ENCODE data around the gene ITM2A. TPM values are rescaled to one million over a fixed set of nuclear protein-coding genes. Genes with fewer than 3 reads are reported as not detected.

The ITM2A gene
- total RNA-seq, 1 experiment from 2014 or later = not detected

- ChIA-PET CTCF (no interaction called here), POLR2A (ENCODE audit: unreplicated experiment) (no interaction called here)
- H4K20me1 ChIP-seq (ENCODE audit: insufficient read depth) = no peaks in the 10 kb centered on the region
- DNase-seq = no peak
- no peak overlapping the region for H3K27ac ChIP-seq
- H3K9me2 ChIP-seq (ENCODE audit: insufficient read depth) = no peaks in the 10 kb centered on the region
- no peaks in the 10 kb centered on the region for H3F3A ChIP-seq (ENCODE audit: insufficient read depth, low read depth)
- no peaks in the 10 kb centered on the region for H3K79me2 ChIP-seq (ENCODE audit: low read depth)
- H3K9me3 ChIP-seq (ENCODE audit: insufficient read depth, low read depth) = no peaks in the 10 kb centered on the region
- H3K4me1 ChIP-seq (replicated peaks; ENCODE audit: insufficient read depth) = no peaks in the 10 kb centered on the region
- H3K36me3 ChIP-seq (ENCODE audit: low read depth) = no peaks in the 10 kb centered on the region
- no TSS peak for BruUV-seq (replicated peaks)
- TF ChIP-seq CTCF (conservative IDR thresholded peaks at IDR 0.05) = no peak
- no peak for TF ChIP-seq EZH2 (IDR thresholded peaks at IDR 0.05; ENCODE audit: low read depth)
- no peak overlapping the region for H3K4me3 ChIP-seq
- H3K4me2 ChIP-seq = no peak overlapping the region
- intact Hi-C loops (cut with micrococcal nuclease; ENCODE audit: unreplicated experiment) = no loop called here
- H3K27me3 ChIP-seq (ENCODE audit: insufficient read depth, low read depth) = peaks cover 6% of the 10 kb centered on the region; the same call in 1 of the 2 replicates
- H2AFZ ChIP-seq = no peak overlapping the region
Observed at GRCh38 chrX:79368441-79368840, 1.3 kb upstream of the ITM2A start.

GRCh38 chrX:79367907-79368306 lies 773 bp upstream of the ITM2A start:
- peaks cover 6% of the 10 kb centered on the region; the same call in 1 of the 2 replicates for H3K27me3 ChIP-seq (ENCODE audit: insufficient read depth, low read depth)
- no peaks in the 10 kb centered on the region for H3K36me3 ChIP-seq (ENCODE audit: low read depth)
- DNase-seq = no peak
- BruUV-seq (replicated peaks) = no TSS peak
- H2AFZ ChIP-seq = no peak overlapping the region
- H3K9me2 ChIP-seq (ENCODE audit: insufficient read depth) = no peaks in the 10 kb centered on the region
- no peaks in the 10 kb centered on the region for H3F3A ChIP-seq (ENCODE audit: insufficient read depth, low read depth)
- POLR2A ChIA-PET (ENCODE audit: unreplicated experiment) = no interaction called here
- CTCF ChIA-PET = no interaction called here
- H3K79me2 ChIP-seq (ENCODE audit: low read depth) = no peaks in the 10 kb centered on the region
- H3K4me3 ChIP-seq = no peak overlapping the region
- TF ChIP-seq EZH2 (IDR thresholded peaks at IDR 0.05; ENCODE audit: low read depth) (no peak), CTCF (conservative IDR thresholded peaks at IDR 0.05) (no peak)
- intact Hi-C loops (cut with micrococcal nuclease; ENCODE audit: unreplicated experiment) = no loop called here
- no peaks in the 10 kb centered on the region for H3K4me1 ChIP-seq (replicated peaks; ENCODE audit: insufficient read depth)
- no peak overlapping the region for H3K27ac ChIP-seq
- no peaks in the 10 kb centered on the region for H4K20me1 ChIP-seq (ENCODE audit: insufficient read depth)
- H3K9me3 ChIP-seq (ENCODE audit: insufficient read depth, low read depth) = no peaks in the 10 kb centered on the region
- no peak overlapping the region for H3K4me2 ChIP-seq

GRCh38 chrX:79366556-79366872 lies 620 bp downstream of the ITM2A start:
- CTCF ChIA-PET = no interaction called here
- H3K9me3 ChIP-seq (ENCODE audit: insufficient read depth, low read depth) = no peaks in the 10 kb centered on the region
- no peak overlapping the region for H3K4me3 ChIP-seq
- peaks cover 6% of the 10 kb centered on the region; the same call in 1 of the 2 replicates for H3K27me3 ChIP-seq (ENCODE audit: insufficient read depth, low read depth)
- no peaks in the 10 kb centered on the region for H3K9me2 ChIP-seq (ENCODE audit: insufficient read depth)
- no peaks in the 10 kb centered on the region for H3K79me2 ChIP-seq (ENCODE audit: low read depth)
- H3K27ac ChIP-seq = no peak overlapping the region
- POLR2A ChIA-PET (ENCODE audit: unreplicated experiment) = no interaction called here
- no peaks in the 10 kb centered on the region for H3F3A ChIP-seq (ENCODE audit: insufficient read depth, low read depth)
- DNase-seq = no peak
- intact Hi-C loops (cut with micrococcal nuclease; ENCODE audit: unreplicated experiment) = no loop called here
- no peaks in the 10 kb centered on the region for H3K4me1 ChIP-seq (replicated peaks; ENCODE audit: insufficient read depth)
- no peak overlapping the region for H3K4me2 ChIP-seq
- no peaks in the 10 kb centered on the region for H4K20me1 ChIP-seq (ENCODE audit: insufficient read depth)
- H2AFZ ChIP-seq = no peak overlapping the region
- H3K36me3 ChIP-seq (ENCODE audit: low read depth) = no peaks in the 10 kb centered on the region
- no TSS peak for BruUV-seq (replicated peaks)
- TF ChIP-seq CTCF (conservative IDR thresholded peaks at IDR 0.05) (no peak), EZH2 (IDR thresholded peaks at IDR 0.05; ENCODE audit: low read depth) (no peak)
